OCI-M2 (cell line): ENCODE measurements around the gene ZNF341.
"Not testable (repeated sequence)": the region's sequence is repeated elsewhere in the genome, so short reads cannot be mapped to it uniquely, and the experiment has no call there.

Experiments
- DNase-seq: peaks from one replicate; lab custom pipeline; 2025; ENCODE audit not compliant: unreplicated experiment; lab: John Stamatoyannopoulos, UW

ZNF341 gene

DNA sequence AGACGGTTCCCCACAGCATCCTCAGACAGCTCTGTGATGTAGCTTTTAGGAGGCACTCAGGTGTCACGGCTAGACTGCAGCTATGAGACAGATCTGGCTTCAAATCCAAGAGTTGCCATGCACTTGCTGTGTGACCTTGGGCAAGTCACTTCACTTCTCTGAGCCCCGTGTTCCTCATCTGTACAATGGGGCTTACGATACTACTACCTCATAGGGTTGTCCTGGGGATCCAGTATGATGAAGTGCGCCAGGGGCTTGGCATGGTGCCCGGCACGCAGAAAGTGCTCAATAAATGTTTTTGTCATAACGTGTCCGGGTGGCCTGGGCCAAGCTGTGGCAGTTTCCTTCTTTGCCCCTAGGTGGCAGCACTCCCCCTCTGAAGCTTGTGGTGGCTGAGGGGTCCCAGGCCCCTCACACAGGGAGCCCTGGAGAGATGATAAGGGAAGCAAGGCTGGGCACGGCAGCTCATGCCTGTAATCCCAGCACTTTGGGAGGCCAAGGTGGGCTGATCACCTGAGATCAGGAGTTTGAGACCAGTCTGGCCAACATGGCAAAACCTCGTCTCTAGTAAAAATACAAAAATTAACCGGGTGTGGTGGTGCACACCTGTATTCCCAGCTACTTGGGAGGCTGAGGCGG is 60.3 kb downstream of the ZNF341 start:
- DNase-seq: no peak

DNA sequence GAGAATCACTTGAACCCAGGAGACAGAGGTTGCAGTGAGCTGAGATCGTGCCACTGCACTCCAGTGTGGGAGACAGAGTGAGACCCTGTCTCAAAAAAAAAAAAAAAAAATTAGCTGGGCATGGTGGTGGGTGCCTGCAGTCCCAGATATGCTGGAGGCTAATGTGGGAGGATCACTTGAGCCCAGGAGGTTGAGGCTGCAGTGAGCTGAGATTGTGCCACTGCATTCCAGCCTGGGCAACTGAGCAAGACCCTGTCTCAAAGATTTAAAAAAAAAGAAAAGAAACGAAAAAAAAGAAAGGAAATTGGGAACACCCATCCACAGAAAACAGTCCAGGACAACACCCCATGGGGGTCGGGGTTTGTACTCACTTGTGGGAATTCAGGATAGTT is 60.8 kb downstream of the ZNF341 start:
- not testable (repeated sequence) for DNase-seq

- no peak for DNase-seq
These were observed 61.5 kb downstream of the ZNF341 start for GRCh38 chr20:33793011-33793931.

DNA sequence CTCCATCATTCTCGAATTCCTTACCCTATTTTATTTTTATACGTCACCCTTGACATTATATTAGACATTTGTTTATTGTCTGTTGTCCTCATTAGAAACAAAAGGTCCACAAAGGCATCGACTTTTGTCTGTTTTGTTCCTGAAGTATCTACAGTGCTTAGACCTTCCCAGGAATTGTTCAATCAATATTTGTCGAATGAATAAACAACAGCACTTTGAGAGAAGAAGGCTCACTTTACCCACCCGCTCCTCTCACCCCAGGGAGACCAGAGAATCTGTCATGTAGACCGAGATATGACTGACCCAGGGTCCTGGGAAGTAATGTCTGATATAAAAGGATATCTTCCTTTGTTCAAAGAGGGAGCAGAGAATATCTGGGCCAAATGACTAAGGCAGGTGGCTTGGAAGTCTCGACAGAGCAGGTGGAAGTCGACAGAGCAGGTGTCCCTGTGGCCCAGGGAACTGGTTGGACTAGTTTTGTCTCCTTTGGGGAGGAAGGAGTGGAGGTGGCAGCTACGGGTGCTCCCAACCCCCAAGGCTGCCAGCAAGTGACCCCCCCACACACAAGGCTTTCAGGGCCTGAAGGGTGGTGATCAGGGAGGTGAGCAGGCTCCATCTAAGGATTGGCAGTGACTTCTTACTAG is 64.6 kb downstream of the ZNF341 start:
- DNase-seq: no peak

DNA sequence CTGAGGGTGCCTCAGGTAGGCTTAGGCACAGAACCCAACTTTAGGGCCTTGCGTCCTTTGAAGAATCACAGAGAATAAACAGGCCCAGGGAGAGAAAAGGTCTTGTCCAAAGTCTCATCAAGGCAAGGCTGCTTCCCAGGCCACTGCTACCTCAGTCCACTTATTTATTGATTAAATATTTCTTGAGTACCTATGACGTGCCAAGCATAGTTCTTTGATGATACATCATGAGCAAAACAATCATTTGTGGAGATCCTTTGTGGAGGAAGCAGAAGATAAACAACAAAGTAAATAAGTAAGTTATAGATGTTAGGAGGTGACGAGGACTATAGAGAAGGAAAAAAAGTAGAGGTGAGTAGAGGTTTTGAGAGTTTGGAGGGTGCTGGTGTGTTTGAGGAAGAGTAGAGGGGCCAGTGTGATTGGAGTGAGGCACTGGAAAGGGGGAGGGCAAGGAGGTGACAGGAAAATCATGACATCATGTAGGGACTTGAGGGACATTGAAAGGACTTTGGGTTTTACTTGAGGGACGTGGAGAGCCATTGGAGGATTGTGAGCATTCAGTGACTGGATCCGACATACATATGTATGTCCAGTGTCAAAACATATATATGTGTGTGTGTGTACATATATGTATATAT is 65.2 kb downstream of the ZNF341 start:
- DNase-seq: no peak

DNA sequence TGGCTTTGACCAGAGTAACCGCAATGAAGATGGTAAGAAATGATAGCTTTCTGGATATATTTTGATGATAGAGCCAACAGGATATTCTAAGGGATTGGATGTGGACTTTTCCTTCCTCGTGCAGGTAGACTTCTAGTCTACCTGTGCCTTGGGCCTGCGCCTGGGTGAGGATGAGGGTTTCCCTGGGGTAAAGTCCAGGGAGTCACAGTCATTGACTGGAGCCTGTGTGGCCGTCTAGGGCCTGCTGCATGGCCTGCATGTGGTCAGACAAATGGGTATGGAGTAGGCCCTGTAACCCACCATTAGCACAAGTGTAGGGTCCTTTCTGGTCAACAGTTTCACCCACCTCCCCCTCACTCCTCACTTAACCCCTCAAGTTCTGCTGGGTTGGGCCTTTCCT is 66.6 kb downstream of the ZNF341 start:
- no peak for DNase-seq

- no peak for DNase-seq
These were observed 72.1 kb downstream of the ZNF341 start for GRCh38 chr20:33803921-33804337.

DNA sequence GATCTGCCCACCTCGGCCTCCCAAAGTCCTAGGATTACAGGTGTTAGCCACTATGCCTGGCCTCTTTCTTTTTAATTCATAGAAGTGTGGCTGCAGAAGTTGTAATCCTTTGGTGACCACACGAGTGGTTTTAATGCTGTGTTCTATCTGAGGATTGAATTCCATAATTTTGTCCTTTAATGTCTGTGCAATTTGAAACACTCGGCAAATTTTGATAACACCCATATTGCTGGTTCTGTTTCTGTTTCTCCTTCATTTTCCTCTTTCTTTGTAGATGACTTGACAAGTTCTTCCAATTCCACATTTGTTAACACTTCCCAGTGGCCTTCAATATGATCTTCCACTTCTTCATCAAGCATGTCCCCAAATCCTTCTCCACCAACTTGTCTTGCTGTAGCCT is 76.6 kb downstream of the ZNF341 start:
- no peak for DNase-seq

DNA sequence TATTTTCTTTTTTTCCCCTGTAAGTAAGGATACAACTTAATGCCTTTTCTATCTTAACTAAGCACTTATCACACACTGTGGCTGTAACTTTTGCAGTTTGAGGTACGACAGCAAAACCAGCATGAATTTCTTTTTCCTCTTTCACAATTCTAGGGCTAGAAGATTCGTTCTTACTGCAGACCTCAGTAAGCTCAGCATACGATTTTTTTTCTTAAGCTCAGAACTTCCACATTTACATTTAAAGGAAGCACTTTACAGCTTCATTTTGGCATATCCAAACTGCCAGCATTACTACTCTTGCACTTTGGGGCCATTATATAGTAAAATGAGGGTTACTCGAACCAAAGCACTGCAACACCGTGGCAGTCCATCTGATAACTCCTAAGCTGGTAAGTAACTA is 78.5 kb downstream of the ZNF341 start:
- DNase-seq: no peak

DNA sequence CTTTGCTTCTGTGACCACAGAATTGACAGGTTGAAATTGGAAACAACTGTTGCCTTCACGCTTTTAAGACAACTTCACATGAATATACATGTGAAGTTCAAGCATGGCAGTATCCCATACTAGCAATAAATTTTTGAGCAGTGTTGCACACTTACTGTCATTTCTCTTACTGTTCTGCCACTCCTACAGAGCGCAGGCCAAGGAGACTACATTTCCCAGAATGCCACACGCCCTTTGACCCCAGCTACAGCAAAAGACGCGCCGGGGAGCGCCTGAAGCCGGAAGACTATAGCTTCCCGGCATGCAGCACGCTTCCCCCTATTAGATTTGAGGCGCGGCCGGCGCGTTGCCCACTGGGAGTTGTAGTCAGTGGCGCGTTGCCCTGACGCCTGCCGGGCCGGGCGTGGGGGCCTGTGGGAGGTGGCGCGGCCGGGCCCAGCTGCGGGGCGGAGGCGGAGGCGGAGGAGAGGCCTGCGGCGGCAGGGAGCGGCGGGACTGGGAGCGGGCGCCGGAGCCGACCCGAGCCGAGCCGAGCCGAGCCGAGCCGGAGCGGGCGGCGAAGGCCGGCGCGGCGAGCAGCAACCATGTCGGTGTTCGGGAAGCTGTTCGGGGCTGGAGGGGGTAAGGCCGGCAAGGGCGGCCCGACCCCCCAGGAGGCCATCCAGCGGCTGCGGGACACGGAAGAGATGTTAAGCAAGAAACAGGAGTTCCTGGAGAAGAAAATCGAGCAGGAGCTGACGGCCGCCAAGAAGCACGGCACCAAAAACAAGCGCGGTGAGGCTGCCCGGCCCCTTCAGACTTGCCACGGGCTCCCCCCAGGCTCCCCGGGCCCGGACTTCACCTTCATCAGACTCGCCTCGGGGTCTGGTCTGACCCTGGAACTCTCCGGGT is 79.3 kb downstream of the ZNF341 start, which contains the start of gene CHMP4B:
Gene CHMP4B (plus strand): TSS at position 464 of the 891 bp plus-strand sequence. CDS start 121 bp downstream, at position 585.
- DNase-seq: peak; percentile 91

DNA sequence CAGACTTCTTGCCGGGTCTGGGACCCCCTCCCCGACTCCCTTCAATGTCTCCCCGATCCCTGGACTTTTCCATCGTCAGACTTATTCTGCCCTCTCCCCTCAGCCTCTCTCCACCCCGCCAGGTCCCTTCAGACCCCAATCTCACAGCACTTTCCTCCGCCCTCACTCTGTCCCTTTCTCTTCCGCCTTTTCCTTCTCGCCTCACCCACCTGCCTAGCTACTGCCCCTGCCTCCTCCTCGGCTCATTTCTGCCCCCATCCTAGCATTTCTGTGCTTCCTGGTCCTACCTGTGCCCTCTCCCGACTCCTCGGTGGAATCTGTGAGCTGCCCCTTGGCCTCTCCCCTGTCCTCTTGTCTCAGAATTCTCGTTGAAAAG is 80.0 kb downstream of the ZNF341 start:
- DNase-seq: no peak

DNA sequence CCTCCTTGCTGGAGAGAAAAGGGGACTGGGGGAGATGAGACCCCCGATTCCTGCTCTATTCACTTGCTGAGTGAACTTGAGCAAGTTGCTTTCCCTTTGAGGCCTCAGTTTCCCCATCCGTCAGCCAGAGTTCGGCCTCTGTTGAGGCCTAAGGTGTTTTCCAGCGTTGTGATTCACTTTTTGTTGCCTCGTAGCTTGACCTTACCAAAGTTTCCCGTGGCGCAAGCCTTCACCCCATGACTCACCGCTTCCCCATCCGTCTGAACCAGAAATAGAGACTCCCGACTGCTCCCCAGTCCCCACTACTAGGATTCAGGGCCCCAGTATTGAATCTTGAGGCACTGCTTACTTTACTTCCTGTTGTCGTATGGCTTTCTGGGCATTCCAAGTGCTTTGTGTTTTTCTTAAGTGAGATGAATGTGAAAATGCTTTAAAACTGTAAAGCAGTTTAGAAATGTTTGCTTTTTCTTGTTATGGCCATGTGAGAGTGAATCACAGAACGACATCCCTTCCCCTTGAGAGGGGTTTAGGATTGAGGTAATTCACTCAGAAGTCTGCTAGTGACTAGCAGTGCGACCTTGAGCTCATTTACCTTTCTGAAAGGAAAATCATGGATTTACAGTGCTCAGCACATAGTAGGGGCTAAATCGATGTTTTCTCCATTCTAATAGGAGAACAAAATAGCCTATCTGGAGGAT is 80.5 kb downstream of the ZNF341 start:
- no peak for DNase-seq

GRCh38 chr20:33812908-33813462 is 81.2 kb downstream of the ZNF341 start:
- DNase-seq: no peak

GRCh38 chr20:33814238-33814712 is 82.5 kb downstream of the ZNF341 start:
- no peak for DNase-seq

DNA sequence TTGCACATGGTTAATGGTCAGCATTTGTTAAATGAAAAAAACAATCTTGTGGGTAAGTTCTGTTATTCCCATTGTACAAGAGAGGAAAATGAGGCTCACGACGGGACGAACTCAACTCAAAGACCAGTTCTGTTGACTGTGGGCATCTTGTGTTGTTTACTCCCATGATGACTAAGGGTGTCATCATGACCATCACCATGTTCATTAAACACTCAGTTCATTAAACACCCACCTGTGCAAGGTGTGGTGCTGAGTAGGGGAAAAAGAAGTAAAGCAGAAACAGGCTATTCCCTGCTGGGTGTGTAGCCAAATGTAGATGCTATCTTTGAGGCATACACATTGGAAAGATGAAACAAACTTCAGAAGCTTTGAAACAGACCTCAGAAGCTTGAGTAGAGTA is 83.9 kb downstream of the ZNF341 start:
- no peak for DNase-seq

GRCh38 chr20:33816191-33816590 is 84.4 kb downstream of the ZNF341 start:
- DNase-seq: no peak

GRCh38 chr20:33817411-33817810 is 85.6 kb downstream of the ZNF341 start:
- DNase-seq: no peak

DNA sequence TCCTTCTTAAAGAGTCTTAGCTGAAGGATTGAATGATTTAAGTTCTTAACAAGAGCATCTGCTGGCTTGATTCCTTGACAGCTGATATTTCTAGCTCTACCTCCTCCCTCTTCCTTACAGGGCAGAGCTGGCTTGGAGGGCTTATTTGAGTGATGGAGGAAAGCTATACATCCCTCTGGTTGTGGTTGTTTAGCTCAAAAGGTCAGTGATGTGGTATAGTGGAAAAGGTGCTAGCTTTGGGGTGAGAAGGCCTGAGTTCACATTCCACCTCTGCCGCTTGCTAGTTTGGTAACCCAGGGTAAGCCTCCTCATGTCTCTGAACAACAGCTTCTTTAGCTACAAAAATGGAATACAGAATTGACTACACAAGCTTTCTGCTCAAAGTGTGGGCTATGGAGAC is 87.7 kb downstream of the ZNF341 start:
- DNase-seq: no peak

GRCh38 chr20:33820362-33820761 is 88.6 kb downstream of the ZNF341 start:
- no peak for DNase-seq
